C4-2B (cell line): ENCODE results near the gene FZD10.

Experiments used
- ZFX ChIP-seq: fragments of 450-650 bp; IDR thresholded peaks from 2 replicates; pipeline ENCODE4 v1.6.1; 2017
- TF ChIP-seq, protein P1 (sequence below): fragments of 450-650 bp; conservative IDR thresholded peaks from 2 replicates; pipeline ENCODE4 v1.5.1; 2017; ENCODE audit warnings: mild to moderate bottlenecking

GRCh38 chr12:130204541-130204953 is 42.3 kb downstream of the FZD10 start:
- TF ChIP-seq ZFX = no peak
- TF ChIP-seq, protein P1, sequence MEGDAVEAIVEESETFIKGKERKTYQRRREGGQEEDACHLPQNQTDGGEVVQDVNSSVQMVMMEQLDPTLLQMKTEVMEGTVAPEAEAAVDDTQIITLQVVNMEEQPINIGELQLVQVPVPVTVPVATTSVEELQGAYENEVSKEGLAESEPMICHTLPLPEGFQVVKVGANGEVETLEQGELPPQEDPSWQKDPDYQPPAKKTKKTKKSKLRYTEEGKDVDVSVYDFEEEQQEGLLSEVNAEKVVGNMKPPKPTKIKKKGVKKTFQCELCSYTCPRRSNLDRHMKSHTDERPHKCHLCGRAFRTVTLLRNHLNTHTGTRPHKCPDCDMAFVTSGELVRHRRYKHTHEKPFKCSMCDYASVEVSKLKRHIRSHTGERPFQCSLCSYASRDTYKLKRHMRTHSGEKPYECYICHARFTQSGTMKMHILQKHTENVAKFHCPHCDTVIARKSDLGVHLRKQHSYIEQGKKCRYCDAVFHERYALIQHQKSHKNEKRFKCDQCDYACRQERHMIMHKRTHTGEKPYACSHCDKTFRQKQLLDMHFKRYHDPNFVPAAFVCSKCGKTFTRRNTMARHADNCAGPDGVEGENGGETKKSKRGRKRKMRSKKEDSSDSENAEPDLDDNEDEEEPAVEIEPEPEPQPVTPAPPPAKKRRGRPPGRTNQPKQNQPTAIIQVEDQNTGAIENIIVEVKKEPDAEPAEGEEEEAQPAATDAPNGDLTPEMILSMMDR = no peak
